Activated CD4-positive, alpha-beta T cell treated with anti-CD3 and anti-CD28 coated beads, Interleukin-2, amount 10 ng/mL, durations not matched to agents 7 days and 5 days (primary cell): Measurements from ENCODE around the gene NPC1. TPM values are rescaled to one million over a fixed set of nuclear protein-coding genes. Genes with fewer than 3 reads are reported as not detected.
A peak's percentile ranks its signal among the peaks of the same experiment; 100 is the strongest.
"Not testable (repeated sequence)": the region's sequence is repeated elsewhere in the genome, so short reads cannot be mapped to it uniquely, and the experiment has no call there.

ENCODE experiments used
- CTCF ChIA-PET: fragments of 350-600 bp; sonication (Branson Sonifier 250); formaldehyde crosslinking; loops from one replicate; lab custom pipeline; 2021; ENCODE audit warnings: antibody characterized with exemption; lab: Charles Lee
- POLR2A ChIA-PET: fragments of 350-600 bp; sonication (Branson Sonifier 250); formaldehyde crosslinking; loops from one replicate; lab custom pipeline; 2021; ENCODE audit warnings: antibody characterized with exemption; lab: Charles Lee
- DNase-seq: peaks from one replicate; pipeline ENCODE4 v3.0.0-alpha.2; 2020
- H3K27ac Mint-ChIP-seq: one replicate; pipeline ENCODE4 v1.8.0; 2021; ENCODE audit warnings: mild to moderate bottlenecking, moderate library complexity, mixed read lengths
- H3K27me3 Mint-ChIP-seq: one replicate; pipeline ENCODE4 v1.8.0; 2021; ENCODE audit warnings: mixed read lengths
- H3K36me3 Mint-ChIP-seq: one replicate; pipeline ENCODE4 v1.8.0; 2021; ENCODE audit warnings: low read depth, mixed read lengths
- H3K4me1 Mint-ChIP-seq: one replicate; pipeline ENCODE4 v1.8.0; 2021; ENCODE audit warnings: mixed read lengths
- H3K4me3 Mint-ChIP-seq: one replicate; pipeline ENCODE4 v1.8.0; 2021; ENCODE audit warnings: mild to moderate bottlenecking, moderate library complexity, mixed read lengths
- H3K9me3 Mint-ChIP-seq: one replicate; pipeline ENCODE4 v1.8.0; 2021; ENCODE audit warnings: mixed read lengths
- total RNA-seq, 2 experiments: library from RNA; stranded (reverse); gene quantifications; one replicate each; pipeline ENCODE4 v1.2.3, GENCODE V29; 2021

Gene NPC1
- total RNA-seq, 2 experiments from 2014 or later: 33.8 to 37.3 TPM

DNA sequence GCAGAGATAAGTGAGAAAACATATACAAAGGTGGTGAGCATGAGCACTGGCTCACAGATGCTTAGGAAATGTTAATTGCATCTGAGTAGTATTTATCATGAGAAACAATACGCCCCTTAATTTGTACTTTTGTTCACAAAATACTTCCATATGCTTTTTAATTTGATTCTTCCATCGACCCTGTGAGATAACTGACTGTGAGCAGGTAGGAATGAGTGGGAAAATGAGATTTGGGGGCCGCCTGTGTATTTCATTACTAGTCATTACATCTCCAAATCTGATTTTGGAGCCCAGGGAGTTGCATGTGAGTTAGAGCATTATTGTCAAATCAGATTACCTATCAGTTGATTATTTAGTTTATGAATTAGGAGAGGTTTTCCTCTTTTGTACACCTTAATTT lies 36.7 kb upstream of the NPC1 start:
- H3K27ac Mint-ChIP-seq: no peak overlapping the region

DNA sequence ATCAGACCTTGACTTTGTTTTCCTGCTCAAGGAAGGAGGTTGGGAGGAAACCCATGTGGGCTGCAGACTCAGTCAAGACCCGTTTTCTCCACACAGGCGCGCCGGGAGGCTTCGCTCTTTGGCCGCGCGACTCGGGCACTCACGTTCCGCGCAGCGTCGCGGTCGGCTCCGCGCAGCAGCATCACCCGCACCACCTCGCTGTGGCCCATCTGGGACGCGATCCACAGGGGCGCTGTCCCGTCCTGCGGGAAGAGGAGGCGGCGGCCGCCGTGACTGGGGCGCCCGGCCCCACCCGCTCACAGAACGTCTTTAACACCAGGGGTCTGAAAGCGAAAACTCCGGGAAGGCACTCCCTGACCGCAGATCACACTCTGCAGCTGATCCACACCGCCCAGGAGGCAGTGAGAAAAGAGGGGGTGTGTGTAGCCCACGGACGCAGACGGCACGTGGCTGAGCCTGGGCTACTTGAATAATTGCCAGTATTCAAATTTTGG lies 33.1 kb upstream of the NPC1 start:
- peaks cover 48% of the 10 kb centered on the region for H3K27me3 Mint-ChIP-seq
- H3K4me1 Mint-ChIP-seq: peaks cover 6% of the 10 kb centered on the region
- no peak for DNase-seq
- POLR2A ChIA-PET: no interaction called here
- H3K27ac Mint-ChIP-seq: no peak overlapping the region
- CTCF ChIA-PET: interaction anchor here (0.6 to 1.3 kb wide), 2 partner anchors 9 to 29 kb away, joined by 5 read pairs; no protein-coding TSS in a partner anchor
- H3K4me3 Mint-ChIP-seq: peak overlapping the region; percentile 25
- no peaks in the 10 kb centered on the region for H3K36me3 Mint-ChIP-seq
- no peaks in the 10 kb centered on the region for H3K9me3 Mint-ChIP-seq

More for the DNA sequence above, 36.7 kb upstream of the NPC1 start:
- Mint-ChIP-seq H3K4me1 (peaks cover 14% of the 10 kb centered on the region), H3K36me3 (no peaks in the 10 kb centered on the region), H3K4me3 (no peak overlapping the region), H3K9me3 (no peaks in the 10 kb centered on the region), H3K27me3 (peaks cover 37% of the 10 kb centered on the region)
- ChIA-PET POLR2A (no interaction called here), CTCF (no interaction called here)
- no peak for DNase-seq

DNA sequence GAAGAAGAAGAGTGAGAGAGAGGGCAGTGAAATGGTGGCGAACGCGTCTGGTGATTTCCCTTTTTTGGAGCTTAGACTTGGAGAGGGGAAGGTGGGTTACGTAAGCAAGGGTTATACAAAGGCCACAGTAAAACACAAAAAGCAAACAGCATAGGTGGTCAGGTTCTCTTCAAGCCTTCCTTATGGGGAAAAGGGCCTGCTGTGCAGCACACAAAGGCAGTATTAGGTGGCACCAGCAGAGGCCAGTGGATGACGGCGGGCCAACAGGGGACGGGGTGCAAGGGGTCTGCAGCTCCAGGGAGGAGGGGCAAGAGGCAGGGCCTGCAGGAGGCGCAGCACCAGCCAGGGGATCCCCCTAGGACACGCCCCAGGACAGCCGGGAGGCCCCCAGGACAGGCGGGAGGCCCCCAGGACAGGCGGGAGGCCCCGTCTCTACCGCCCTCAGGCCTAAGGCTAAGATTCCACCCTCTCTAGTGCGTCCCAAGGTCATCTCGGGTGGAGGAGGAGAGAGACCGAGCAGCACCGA lies 32.6 kb upstream of the NPC1 start:
- peaks cover 6% of the 10 kb centered on the region for H3K4me1 Mint-ChIP-seq
- no peaks in the 10 kb centered on the region for H3K9me3 Mint-ChIP-seq
- no peaks in the 10 kb centered on the region for H3K36me3 Mint-ChIP-seq
- peaks cover 48% of the 10 kb centered on the region for H3K27me3 Mint-ChIP-seq
- POLR2A ChIA-PET: no interaction called here
- no peak overlapping the region for H3K27ac Mint-ChIP-seq
- CTCF ChIA-PET: interaction anchor here (0.6 to 1.4 kb wide), 3 partner anchors 9 to 937 kb away, joined by 3 to 5 read pairs (median 3); no protein-coding TSS in a partner anchor
- peak overlapping the region; percentile 37 for H3K4me3 Mint-ChIP-seq
- DNase-seq: no peak

DNA sequence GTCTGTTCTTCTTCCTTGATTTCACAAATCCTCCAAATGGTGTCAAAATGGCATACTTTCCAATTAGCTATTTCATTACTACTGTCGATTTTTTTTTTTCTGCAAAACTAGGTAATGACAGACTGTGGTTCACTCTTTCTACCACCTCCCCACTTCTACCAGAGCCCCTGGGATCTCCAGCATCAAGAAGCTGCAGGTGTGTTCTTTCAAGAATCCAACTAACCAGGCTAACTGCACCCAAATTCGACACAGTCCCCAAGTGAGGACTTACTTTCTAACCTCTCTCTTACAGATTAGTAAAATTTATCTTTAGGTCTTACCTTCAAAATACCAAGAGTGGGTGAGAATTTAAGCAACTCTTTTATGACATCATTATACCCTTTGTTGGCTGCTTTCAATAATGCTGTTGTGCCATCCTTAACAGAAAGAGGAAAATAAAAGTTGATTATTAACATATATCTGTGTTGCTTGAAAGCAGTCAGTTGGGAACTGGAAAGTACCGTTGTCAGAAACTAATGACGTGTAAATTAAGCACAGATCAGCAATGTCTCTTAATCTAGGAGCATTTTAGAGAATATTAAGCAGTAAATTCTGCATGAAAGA lies 31.2 kb upstream of the NPC1 start:
- CTCF ChIA-PET: interaction anchor here (0.6 to 1.4 kb wide), 2 partner anchors 86 to 188 kb away, joined by 3 read pairs; no protein-coding TSS in a partner anchor
- no peak overlapping the region for H3K4me3 Mint-ChIP-seq
- DNase-seq: no peak
- no peak overlapping the region for H3K27ac Mint-ChIP-seq
- peaks cover 6% of the 10 kb centered on the region for H3K4me1 Mint-ChIP-seq
- H3K36me3 Mint-ChIP-seq: no peaks in the 10 kb centered on the region
- no peaks in the 10 kb centered on the region for H3K9me3 Mint-ChIP-seq
- peaks cover 48% of the 10 kb centered on the region for H3K27me3 Mint-ChIP-seq
- POLR2A ChIA-PET: no interaction called here

DNA sequence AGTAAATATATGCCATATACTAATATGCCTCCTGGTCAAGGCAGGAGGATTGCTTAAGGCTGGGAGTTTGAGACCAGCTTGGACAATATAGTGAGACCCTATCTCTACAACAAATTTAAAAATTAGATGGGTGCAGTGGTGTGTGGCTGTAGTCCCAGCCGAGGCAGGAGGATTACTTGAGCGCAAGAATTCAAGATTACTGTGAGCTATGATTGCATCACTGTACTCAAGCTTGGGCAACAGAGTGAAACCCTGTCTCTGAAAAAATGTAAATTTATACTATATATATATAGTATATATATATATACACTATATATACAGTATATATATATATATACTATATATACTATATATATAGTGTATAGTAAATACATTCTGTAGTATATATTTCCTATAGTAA lies 30.0 kb upstream of the NPC1 start:
- Mint-ChIP-seq H3K4me1 (peaks cover 6% of the 10 kb centered on the region), H3K4me3 (no peak overlapping the region), H3K27me3 (peaks cover 40% of the 10 kb centered on the region), H3K9me3 (no peaks in the 10 kb centered on the region), H3K27ac (no peak overlapping the region), H3K36me3 (no peaks in the 10 kb centered on the region)
- DNase-seq: no peak
- CTCF ChIA-PET: no interaction called here
- POLR2A ChIA-PET: no interaction called here

DNA sequence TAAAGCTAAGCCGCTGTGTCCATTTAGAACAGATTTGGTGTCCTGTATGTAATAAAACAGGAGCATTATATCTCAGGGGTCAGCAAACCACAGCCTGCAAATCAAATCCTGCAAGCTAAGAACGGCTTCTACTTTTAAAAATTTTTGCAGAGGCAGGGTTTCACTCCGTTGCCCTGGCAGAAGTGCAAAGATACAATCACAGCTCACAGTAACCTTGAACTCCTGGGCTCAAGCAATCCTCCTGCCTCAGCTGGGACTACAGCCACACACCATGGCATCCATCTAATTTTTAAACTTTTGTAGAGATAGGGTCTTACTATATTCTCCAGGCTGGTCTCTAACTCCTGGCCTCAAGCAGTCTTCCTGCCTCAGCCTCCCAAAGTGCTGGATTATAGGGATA lies 28.6 kb upstream of the NPC1 start:
- Mint-ChIP-seq H3K36me3 (no peaks in the 10 kb centered on the region), H3K9me3 (no peaks in the 10 kb centered on the region), H3K4me3 (no peak overlapping the region), H3K27me3 (peaks cover 27% of the 10 kb centered on the region), H3K4me1 (peaks cover 6% of the 10 kb centered on the region), H3K27ac (no peak overlapping the region)
- CTCF ChIA-PET: interaction anchor here (0.6 to 1.0 kb wide), 4 partner anchors 9 to 391 kb away, joined by 3 read pairs; no protein-coding TSS in a partner anchor
- POLR2A ChIA-PET: no interaction called here
- no peak for DNase-seq

DNA sequence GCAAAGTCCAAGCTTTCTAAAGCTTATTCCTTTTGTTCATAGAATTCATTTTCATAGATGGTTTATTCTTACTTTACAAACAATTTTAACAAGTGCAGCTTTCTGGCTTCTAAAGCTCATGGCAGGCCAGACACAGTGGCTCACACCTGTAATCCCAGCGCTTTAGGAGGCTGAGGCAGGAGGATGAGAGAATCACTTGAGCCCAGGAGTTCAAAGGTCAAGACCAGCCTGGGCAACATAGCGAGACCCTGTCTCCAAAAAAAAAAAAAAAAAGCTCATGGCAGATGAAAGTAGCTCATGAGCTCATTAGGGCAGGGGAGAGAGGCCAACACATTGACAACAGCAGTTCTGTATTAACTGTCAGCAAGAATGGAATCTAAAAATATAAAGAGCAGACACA lies 28.1 kb upstream of the NPC1 start:
- CTCF ChIA-PET: interaction anchor here (0.6 to 1.3 kb wide), 5 partner anchors 8 to 391 kb away, joined by 3 to 5 read pairs (median 3); no protein-coding TSS in a partner anchor

DNA sequence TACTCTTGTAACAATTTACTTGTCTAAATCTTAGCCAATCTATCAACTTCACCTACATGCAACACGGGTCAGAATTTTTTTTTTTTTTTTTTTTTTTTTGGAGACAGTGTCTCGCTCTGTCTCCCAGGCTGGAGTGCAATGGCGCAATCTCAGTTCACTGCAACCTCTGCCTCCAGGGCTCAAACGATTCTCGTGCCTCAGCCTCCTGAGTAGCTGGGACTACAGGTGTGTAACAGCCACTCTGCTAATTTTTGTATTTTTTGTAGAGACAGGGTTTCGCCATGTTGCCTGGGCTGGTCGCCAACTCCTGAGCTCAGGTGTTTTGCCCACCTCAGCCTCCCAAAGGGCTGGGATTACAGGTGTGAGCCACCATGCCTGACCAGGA lies 26.8 kb upstream of the NPC1 start:
- H3K4me3 Mint-ChIP-seq, DNase-seq, POLR2A ChIA-PET, H3K9me3 Mint-ChIP-seq, H3K4me1 Mint-ChIP-seq, H3K36me3 Mint-ChIP-seq, H3K27ac Mint-ChIP-seq: not testable (repeated sequence)
- H3K27me3 Mint-ChIP-seq: peaks cover 12% of the 10 kb centered on the region
- CTCF ChIA-PET: interaction anchor here (0.6 to 1.3 kb wide), 5 partner anchors 12 to 522 kb away, joined by 3 to 5 read pairs (median 3); no protein-coding TSS in a partner anchor

More for the DNA sequence above, 28.1 kb upstream of the NPC1 start:
- H3K27me3 Mint-ChIP-seq: peaks cover 22% of the 10 kb centered on the region
- no peaks in the 10 kb centered on the region for H3K36me3 Mint-ChIP-seq
- H3K27ac Mint-ChIP-seq: no peak overlapping the region
- POLR2A ChIA-PET: no interaction called here
- H3K4me1 Mint-ChIP-seq: peaks cover 2% of the 10 kb centered on the region
- no peak for DNase-seq
- no peak overlapping the region for H3K4me3 Mint-ChIP-seq
- H3K9me3 Mint-ChIP-seq: no peaks in the 10 kb centered on the region

DNA sequence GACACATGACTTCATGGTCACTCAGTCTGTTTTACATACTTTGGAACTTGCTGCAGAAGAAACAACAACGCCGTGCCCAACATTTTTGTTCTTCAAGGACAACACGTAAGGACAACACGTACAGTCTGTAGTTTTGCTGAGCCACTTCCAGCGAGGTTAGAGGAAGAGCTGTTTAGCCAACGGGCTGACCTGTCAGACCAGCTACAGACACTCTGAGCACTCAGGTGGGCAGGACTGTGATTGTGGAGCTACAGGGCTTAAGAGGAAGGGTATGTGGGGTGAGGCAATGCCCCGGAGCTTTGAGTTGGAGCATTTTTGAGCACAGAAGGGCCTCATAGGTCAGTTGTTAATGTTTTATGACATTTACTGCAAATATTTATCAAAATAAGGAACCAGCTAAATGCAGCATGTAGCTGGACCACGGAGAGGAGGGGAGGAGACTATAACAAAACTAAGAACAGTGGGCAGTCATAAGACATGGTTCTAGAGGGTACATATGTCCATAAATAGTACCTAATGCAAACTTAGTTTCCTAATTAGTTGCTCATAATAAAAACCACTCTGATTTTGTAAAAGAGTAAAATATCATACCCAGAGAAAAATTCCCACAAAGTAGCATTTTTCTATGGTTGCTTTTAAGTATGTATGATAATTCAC lies 26.3 kb upstream of the NPC1 start:
- Mint-ChIP-seq H3K27me3 (peaks cover 6% of the 10 kb centered on the region), H3K4me1 (no peaks in the 10 kb centered on the region), H3K4me3 (no peak overlapping the region), H3K36me3 (no peaks in the 10 kb centered on the region), H3K27ac (no peak overlapping the region), H3K9me3 (no peaks in the 10 kb centered on the region)
- POLR2A ChIA-PET: no interaction called here
- no peak for DNase-seq
- CTCF ChIA-PET: interaction anchor here (0.6 to 0.9 kb wide), 4 partner anchors 34 to 523 kb away, joined by 3 read pairs; no protein-coding TSS in a partner anchor

DNA sequence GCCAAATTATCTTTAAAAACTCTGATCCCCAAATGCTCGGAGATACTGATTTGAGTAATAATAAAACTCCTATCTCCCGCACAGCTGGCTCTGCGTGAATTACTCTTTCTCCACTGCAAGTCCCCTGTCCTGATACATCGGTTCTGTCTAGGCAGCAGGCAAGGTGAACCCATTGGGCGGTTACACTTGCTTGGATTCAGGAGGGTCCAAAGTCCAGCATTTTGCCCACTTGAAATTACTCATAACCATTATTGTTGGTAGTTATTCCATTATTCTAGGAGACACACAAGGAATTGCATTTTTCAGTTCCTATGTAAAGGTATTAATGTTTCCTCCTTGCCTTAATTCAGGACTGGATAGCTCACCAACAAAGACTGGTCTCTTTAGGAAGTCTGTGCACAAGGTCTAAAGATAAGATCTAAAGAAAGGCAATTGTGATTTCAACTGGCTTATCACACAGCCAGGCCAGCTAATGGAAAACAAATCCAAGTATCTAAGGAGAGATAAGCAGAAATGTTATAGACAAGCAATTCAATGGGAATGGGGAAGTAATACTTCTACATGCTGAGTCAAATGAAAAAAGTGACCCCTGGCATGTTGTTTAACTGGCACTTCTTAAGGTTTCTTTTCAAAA lies 23.2 kb upstream of the NPC1 start:
- no peak overlapping the region for H3K4me3 Mint-ChIP-seq
- no peaks in the 10 kb centered on the region for H3K9me3 Mint-ChIP-seq
- CTCF ChIA-PET: no interaction called here
- no peaks in the 10 kb centered on the region for H3K36me3 Mint-ChIP-seq
- H3K27me3 Mint-ChIP-seq: no peaks in the 10 kb centered on the region
- DNase-seq: no peak
- H3K4me1 Mint-ChIP-seq: no peaks in the 10 kb centered on the region
- POLR2A ChIA-PET: no interaction called here
- H3K27ac Mint-ChIP-seq: no peak overlapping the region

DNA sequence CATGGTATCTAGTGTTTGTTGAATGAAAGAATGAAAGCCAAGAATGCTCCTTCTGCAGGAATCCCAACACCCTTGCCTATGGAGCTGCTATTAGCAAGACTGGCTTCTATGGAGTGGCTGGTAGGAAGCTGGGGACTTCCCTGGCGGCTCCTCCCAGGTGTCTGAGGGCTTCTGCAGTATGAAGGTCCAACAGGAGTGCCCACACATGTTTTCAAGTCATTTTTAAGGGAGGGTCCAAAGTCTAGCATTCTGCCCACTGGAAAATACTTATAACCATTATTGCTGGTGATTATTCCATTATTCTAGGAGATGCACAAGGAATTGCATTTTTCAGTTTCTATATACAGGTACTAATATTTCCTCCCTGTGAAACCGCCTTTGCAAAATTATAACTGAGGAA lies 21.9 kb upstream of the NPC1 start:
- no peak for DNase-seq
- Mint-ChIP-seq H3K27ac (no peak overlapping the region), H3K36me3 (no peaks in the 10 kb centered on the region), H3K9me3 (no peaks in the 10 kb centered on the region), H3K27me3 (no peaks in the 10 kb centered on the region), H3K4me1 (no peaks in the 10 kb centered on the region), H3K4me3 (no peak overlapping the region)
- ChIA-PET CTCF (interaction anchor here (0.6 kb wide), 1 partner anchor 14 kb away, joined by 3 read pairs; no protein-coding TSS in a partner anchor), POLR2A (no interaction called here)

DNA sequence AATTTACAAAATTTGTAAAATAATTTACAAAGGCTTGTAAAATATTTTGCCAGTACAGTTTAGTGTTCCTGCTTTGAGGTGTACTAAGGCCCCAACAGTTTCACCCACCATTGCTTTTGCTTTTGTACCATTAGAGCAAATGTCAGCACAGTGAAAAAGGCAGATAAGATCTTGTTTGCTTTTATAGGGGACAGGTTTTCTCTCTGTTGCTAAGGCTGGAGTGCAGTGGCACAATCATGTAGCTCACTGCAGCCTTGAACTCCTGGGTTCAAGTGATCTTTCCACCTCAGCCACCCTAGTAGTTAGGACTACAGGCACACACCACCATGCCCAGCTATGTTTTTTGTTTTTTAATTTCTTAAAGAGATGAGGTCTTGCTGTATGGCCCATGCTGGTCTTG lies 19.6 kb upstream of the NPC1 start:
- Mint-ChIP-seq H3K4me3 (no peak overlapping the region), H3K36me3 (no peaks in the 10 kb centered on the region), H3K4me1 (no peaks in the 10 kb centered on the region), H3K9me3 (no peaks in the 10 kb centered on the region), H3K27ac (no peak overlapping the region), H3K27me3 (peaks cover 2% of the 10 kb centered on the region)
- ChIA-PET CTCF (interaction anchor here (0.9 kb wide), 1 partner anchor 9 kb away, joined by 3 read pairs; no protein-coding TSS in a partner anchor), POLR2A (no interaction called here)
- DNase-seq: no peak
